ENCODE data around the gene HDAC6.

DNA sequence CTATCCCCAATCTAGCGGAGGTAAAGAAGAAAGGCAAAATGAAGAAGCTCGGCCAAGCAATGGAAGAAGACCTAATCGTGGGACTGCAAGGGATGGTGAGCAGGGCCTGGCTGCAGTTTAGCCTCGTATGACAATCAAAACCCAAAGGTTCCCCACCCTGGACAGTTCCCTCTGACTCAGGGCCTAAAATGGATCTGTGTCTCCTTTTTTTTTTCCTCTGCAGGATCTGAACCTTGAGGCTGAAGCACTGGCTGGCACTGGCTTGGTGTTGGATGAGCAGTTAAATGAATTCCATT, 986 bp downstream of the HDAC6 start:
- TF ChIP-seq, protein P1, sequence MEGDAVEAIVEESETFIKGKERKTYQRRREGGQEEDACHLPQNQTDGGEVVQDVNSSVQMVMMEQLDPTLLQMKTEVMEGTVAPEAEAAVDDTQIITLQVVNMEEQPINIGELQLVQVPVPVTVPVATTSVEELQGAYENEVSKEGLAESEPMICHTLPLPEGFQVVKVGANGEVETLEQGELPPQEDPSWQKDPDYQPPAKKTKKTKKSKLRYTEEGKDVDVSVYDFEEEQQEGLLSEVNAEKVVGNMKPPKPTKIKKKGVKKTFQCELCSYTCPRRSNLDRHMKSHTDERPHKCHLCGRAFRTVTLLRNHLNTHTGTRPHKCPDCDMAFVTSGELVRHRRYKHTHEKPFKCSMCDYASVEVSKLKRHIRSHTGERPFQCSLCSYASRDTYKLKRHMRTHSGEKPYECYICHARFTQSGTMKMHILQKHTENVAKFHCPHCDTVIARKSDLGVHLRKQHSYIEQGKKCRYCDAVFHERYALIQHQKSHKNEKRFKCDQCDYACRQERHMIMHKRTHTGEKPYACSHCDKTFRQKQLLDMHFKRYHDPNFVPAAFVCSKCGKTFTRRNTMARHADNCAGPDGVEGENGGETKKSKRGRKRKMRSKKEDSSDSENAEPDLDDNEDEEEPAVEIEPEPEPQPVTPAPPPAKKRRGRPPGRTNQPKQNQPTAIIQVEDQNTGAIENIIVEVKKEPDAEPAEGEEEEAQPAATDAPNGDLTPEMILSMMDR (conservative IDR thresholded peaks at IDR 0.05): no peak
- TF ChIP-seq EZH2 (IDR thresholded peaks at IDR 0.05; ENCODE audit: low read depth): no peak
